Activated T-cell treated with anti-CD3 and anti-CD28 coated beads, Interleukin-2, amount 50 U/mL, for 48 hours (primary cell): ENCODE results near the gene SCN4B.

Source experiments
- DNase-seq, 2 experiments: peaks; one replicate each; pipeline ENCODE4 v3.0.0-alpha.2; 2020

SCN4B gene

GRCh38 chr11:118149493-118149892 lies 3.1 kb downstream of the SCN4B start:
- DNase-seq: no peak

DNA sequence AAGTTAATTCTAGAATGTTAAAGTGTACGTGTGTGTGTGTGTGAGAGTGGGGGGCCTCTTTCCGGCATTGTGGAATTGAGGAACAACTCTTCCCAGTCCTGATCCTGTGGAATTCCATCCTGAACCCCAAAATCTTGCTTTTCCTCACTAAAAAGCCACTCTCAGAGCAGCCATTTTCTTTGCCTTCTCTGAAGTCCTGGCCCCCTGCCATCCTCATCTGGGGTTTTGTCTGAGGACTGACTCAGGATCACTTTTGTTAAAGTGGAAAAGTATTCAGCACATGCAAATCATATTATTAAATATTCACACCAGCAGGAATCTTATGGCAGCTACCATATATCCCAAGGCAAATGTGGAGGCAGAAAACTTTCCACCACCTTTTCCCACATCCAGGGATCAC lies 3.8 kb downstream of the SCN4B start:
- no peak for DNase-seq

DNA sequence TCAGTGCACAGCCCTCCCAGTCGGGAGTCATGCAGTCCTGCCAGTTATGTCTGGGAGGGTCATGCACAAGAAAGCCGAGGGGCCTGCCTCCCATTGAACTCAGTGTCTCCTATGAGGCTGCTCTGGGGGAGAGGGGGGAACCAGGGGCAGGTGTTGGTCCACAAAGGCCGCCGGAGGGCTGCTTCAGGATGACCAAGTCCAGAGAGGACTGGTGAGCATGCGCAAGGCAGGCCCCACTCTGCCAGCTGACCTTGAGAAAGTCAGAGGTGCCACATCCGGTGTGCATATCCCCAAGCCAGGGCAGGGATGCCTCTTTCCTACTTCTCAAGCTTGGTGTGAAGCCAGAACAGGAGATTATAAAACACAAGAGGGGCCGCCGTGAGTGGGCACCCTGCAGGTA lies 4.4 kb downstream of the SCN4B start:
- DNase-seq: no peak

- DNase-seq: no peak
Measured at GRCh38 chr11:118147502-118147901, 5.1 kb downstream of the SCN4B start.

GRCh38 chr11:118146554-118146953 lies 6.1 kb downstream of the SCN4B start:
- DNase-seq: no peak

DNA sequence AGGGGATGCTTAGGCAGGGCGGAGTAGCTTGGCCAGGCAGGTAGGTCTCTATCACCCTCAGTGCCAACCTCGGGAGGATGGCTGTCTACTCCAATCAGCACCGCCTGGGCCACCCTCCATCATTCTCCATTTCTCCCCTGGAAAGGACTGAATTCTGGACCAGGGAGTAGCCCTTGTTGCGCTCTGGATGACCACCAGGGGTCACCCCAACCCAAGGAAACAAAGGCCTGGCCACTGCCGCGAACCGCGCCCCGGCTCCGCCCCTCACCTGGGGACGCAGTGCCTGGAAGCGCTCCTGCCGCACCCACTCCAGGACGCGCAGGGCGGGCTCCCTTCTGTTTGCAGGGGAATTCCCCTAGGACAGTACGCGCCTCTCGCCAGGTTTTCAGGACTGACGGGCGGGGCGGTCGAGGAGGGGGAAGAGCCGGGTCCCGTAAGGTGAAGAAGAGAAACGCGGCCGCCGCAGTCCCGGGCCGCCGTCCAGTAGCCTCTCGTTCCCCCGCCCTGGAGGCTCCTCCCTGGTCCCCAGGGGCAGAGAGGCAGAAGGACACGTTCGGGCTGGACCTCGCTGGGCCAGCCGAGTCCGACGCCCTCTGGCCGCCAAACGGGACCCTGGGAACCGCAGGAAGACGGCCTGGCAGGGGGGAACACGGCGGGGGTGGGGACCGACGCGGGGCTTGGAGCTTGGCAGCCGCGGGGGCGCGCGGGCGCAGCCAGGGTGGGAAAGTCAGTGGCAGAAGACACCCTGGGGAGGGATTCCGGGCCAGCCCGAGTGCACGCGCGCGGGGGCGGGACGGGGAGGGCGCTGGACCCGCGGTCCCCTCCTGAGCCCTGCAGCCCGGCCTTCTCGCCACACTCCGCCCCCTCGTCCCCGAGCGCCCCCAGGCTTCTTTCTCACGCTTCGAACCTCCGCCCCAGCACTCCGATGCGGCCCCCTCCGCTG lies 7.1 kb downstream of the SCN4B start:
- DNase-seq: peak; percentile 94

DNA sequence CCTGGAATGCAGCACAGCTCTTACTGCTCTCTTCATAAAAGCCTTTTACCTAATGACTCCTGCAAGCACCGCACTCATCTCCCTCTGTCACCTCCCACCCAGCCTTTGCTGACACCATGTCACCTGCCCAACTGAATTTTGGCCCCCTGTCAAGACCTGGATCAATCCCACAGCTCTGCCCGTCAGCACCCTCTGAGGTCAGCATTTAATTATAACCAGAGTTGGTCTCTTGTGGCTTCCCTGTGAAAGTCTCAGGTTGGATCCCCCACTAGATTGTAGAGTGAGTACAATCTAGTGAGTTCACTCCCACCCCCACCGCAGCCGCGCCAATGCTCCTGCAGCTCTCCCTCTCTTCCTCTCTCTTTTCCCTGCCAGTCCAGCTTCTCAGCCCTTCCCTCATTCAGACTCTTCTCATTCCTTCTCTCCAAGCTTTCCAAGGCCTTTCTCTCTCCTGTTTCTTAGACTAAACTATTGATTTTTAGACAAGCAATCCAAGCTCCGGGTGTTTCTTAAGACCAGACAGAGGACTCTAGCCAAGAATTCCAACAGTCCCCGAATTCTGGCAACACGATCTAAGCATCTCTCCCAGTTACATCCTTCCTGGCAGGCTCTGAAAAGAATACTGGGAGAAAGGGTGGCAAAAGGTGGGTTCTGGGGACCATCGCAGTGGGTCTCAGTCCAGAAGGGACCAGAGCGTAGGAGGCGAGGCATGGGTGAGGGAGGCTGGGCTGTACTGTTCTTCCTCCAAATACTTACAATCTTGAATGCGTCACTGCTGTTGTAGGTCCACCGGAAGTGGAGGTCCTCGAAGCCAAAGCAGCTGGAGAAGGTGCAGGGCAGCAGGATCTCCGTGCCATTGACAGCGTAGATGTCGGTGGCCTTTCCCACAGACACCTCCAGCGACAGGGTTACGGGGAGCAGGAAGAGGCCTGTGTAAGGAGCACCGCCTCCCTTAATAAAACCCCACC lies 8.0 kb downstream of the SCN4B start:
- no peak for DNase-seq

DNA sequence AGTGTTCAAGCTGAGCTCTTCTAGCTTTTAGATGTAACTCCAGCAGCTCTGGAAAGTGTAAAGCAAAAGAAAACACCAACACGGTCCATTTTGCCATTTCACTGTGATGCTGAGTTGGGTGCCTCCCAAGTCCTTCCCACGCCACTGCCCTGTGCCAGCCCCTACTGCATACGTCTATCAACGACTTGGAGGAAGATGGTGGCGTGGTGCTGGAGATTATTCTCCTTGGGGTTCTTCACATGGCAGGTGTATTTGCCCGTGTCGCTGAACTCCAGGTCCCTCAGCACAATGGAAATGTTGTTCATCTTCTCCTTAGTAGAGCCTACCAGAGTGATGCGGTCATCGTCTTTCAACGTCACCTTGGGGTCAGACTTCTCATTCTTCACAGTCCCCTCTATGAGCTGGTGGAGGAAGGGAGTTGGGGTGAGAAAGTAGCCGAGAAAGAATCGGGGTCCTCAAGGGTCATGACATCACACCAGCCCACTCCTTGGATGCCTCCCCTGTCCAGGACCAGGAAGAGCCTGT lies 8.9 kb downstream of the SCN4B start:
- no peak for DNase-seq

DNA sequence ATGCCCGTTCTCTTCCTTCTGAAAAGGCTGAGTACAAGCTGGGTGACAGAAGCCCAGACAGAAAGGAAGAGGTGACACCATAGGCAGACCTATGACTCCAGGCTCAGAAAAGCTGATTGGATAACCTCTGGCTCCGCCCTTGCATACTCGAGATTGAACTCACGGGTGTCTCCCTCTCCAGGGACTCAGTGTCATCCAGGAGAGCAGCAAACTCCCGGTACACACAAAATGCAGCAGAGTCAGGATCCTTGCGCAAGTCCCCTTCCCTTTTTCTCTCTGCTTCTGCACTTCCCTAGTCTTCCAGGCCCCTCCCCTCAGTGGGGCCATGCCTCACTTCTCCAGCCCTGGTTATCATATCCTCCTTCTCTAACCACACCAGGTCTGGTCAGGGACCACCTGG lies 9.8 kb downstream of the SCN4B start:
- no peak for DNase-seq

DNA sequence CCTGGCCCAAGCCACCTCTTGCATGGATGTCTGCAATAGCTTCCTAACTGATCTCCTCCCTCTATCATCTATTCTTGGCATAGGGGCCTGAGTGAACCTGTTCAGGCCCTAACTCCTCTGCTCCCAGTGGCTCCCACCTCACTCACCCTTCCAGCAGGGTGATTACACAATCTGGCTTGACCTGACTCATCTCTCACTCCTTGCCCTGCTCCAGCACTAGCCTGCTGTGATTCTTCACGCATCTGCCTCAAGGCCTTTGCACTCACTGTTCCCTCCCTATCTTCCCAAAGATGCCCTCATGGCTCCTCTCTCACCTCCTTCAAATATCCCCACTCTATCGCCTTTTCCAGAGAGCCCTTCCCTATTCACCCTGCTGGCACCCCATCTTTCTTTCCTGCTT lies 10.5 kb downstream of the SCN4B start:
- no peak for DNase-seq

DNA sequence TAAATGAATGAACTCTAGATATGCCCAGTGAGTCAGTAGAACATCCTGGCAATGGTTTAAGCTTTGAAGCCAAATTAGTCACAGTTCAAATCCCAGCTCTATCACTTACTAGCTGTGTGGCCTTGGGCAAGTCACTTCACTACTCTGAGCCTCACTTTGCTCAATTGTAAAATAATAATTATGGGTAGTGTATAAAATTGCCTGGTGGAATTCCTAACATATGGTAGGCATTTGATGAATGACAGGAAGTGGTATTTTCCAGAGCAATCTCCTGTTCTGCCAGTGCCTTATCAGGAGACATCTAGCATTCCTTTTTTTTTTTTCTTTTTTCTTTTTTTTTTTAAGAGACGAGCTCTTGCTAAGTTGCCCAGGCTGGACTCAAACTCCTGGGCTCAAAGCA lies 13.0 kb downstream of the SCN4B start:
- DNase-seq: no peak

GRCh38 chr11:118138839-118139420 lies 13.7 kb downstream of the SCN4B start:
- DNase-seq: no peak

- no peak for DNase-seq
Measured at GRCh38 chr11:118136801-118137200, 15.8 kb downstream of the SCN4B start.

DNA sequence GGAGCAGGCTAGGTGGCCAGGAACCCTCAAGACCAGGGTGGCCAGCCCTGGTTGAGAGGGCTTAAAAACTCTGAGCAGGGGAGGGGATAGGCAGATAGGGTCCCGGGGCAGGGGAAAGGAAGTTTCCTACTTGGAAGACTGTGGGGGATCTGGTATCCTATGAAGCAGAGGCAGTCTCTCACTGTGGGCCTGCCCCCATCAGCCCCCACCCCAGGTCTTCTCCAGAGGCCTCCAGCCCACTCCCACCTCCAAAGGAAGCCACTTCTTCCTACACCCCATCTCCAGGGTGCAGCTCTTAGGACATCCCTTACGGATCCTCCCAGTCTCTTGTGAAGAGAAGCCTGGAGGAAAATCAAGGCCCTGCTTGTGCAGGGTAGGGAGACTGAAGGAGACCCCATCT lies 16.3 kb downstream of the SCN4B start:
- no peak for DNase-seq

GRCh38 chr11:118135796-118136165 lies 16.8 kb downstream of the SCN4B start:
- DNase-seq: no peak

- DNase-seq: no peak
Measured at GRCh38 chr11:118135051-118135795, 17.4 kb downstream of the SCN4B start.

DNA sequence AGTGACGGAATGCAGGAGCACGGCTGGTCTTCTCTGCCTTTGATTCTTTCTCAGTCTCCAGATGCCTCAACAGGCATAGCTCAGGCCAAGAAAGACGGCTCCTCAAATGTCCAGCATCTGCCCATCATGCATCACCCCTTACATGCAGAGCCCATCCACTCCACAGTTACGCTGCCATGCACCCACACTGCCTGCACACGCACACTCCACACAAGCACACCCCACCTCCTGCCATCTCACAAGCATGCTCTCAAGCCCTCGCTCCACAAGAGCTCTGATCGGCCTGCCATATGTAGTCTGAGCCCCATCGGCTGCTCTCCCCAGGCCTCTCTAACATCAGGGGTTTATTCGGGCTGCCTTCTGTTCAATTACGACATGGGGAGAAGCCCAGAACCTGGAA lies 18.8 kb downstream of the SCN4B start:
- DNase-seq: no peak

DNA sequence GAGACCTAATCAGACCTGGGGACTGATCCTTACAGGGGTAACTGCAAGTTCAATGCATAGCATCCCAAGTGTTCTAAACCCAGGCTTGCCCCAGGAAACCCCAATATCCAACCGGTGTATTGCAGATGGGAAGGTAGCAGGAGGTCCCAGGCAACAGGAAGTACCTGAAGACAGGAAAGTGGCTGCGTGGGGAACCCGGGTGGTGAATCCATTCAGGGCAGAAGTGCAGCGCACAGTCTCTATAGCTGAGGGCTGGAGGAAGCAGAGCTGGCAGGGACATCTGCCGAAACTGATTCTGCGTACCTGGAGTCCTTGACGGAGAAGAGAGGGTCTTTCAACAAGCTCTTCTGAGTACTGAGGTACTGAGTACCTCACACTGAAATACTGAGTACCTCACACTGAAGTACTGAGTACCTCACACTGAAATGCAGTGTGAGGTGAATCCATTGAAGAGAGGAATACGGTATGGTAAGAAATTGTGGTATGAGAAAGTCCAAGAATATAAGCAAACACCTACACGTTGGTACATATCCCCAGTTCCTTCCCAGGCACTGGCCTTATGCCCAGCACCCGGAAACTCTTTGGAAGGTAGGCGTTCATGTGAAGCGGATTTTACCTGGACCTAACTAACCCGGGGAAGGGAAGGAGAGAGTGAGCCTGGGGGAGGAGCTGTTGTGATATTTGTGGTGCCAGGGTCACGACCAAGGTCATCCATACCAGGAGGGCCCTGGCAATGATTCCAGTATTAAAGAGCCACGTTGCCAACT lies 20.1 kb downstream of the SCN4B start:
- DNase-seq: no peak

GRCh38 chr11:118129471-118130172 lies 23.0 kb downstream of the SCN4B start:
- DNase-seq: no peak

- DNase-seq: no peak
Measured at GRCh38 chr11:118128721-118129470, 23.7 kb downstream of the SCN4B start.
